HepG2 (cell line): ENCODE results near the gene POLDIP3. TPM values are rescaled to one million over a fixed set of nuclear protein-coding genes. Genes with fewer than 3 reads are reported as not detected.

Source experiments
- GATAD1 ChIP-seq: IDR thresholded peaks from 2 replicates; pipeline ENCODE4 v1.6.1; 2016; ENCODE audit warnings: missing genetic modification reagents, missing compliant biosample characterization
- KLF9 ChIP-seq: IDR thresholded peaks from 2 replicates; pipeline ENCODE4 v1.6.1; 2016; ENCODE audit warnings: low read depth
- MAF1 ChIP-seq: sonication (generic); formaldehyde crosslinking; IDR thresholded peaks from 2 replicates; pipeline ENCODE4 v1.5.0; 2020; ENCODE audit warnings: missing genetic modification reagents, borderline replicate concordance
- MXI1 ChIP-seq: IDR thresholded peaks from 3 replicates; pipeline ENCODE4 v1.6.1; 2012; ENCODE audit warnings: low read depth, low read length, inconsistent platforms, borderline replicate concordance
- SALL1 ChIP-seq: sonication (generic); formaldehyde crosslinking; IDR thresholded peaks from 2 replicates; pipeline ENCODE4 v1.8.0; 2022; ENCODE audit warnings: mild to moderate bottlenecking, missing genetic modification reagents
- SP5 ChIP-seq: IDR thresholded peaks from 2 replicates; pipeline ENCODE4 v1.6.1; 2016; ENCODE audit warnings: low read depth, borderline replicate concordance
- ZFX ChIP-seq: sonication (generic); formaldehyde crosslinking; IDR thresholded peaks from 2 replicates; pipeline ENCODE4 v1.4.0; 2020; ENCODE audit warnings: mild to moderate bottlenecking, low read depth, missing genetic modification reagents, moderate library complexity
- ZMYM4 ChIP-seq: sonication (generic); formaldehyde crosslinking; IDR thresholded peaks from 2 replicates; pipeline ENCODE4 v1.8.1; 2023; ENCODE audit warnings: mild to moderate bottlenecking, missing genetic modification reagents
- ZNF709 ChIP-seq: sonication (generic); formaldehyde crosslinking; IDR thresholded peaks from 2 replicates; pipeline ENCODE4 v1.5.0; 2020; ENCODE audit warnings: mild to moderate bottlenecking, missing genetic modification reagents
- polyA plus RNA-seq, 8 experiments: library from polyadenylated mRNA; depleted of rRNA in 3 of 8; stranded (reverse) in 7 of 8; unstranded in 1 of 8; fragments of >200 nt; fragmentation: Illumina TruSeq in 4 of 8; extraction: Trizol in 4 of 8; gene quantifications; 2 replicates each; pipeline versions ENCODE4 v1.2.1 to v1.2.3, GENCODE V29; 2011 to 2016; ENCODE audit warnings: low read depth in 4 of 8, missing spikeins in 1 of 8, mixed read lengths in 1 of 8; ENCODE audit not compliant: insufficient read depth in 1 of 8
- total RNA-seq, 5 experiments: library from RNA; depleted of rRNA; stranded (reverse); fragments of >200 nt; fragmentation: Illumina TruSeq; extraction: Trizol; gene quantifications; 2 replicates each; pipeline ENCODE4 v1.2.3, GENCODE V29; 2016; ENCODE audit warnings: low read depth in 1 of 5
- TF ChIP-seq, protein P1 (sequence below): sonication (generic); formaldehyde crosslinking; IDR thresholded peaks from 2 replicates; pipeline ENCODE4 v1.5.0; 2020; ENCODE audit warnings: missing genetic modification reagents
- TF ChIP-seq, protein P2 (sequence below): sonication (generic); formaldehyde crosslinking; IDR thresholded peaks from 2 replicates; pipeline ENCODE4 v1.8.0; 2022; ENCODE audit warnings: missing genetic modification reagents, mild to moderate bottlenecking, moderate library complexity, borderline replicate concordance

Gene POLDIP3
- total and polyA plus RNA-seq, 2 of the 13 experiments (the other 11 are each of a cell fraction or from before 2014, with no cell fraction given) = 45.8 to 47.4 TPM

- TF ChIP-seq, protein P1, sequence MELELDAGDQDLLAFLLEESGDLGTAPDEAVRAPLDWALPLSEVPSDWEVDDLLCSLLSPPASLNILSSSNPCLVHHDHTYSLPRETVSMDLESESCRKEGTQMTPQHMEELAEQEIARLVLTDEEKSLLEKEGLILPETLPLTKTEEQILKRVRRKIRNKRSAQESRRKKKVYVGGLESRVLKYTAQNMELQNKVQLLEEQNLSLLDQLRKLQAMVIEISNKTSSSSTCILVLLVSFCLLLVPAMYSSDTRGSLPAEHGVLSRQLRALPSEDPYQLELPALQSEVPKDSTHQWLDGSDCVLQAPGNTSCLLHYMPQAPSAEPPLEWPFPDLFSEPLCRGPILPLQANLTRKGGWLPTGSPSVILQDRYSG (CRISPR knock-in tag) = 0 out of 2 replicates have a peak, but pooled peaks have one; percentile 13
- TF ChIP-seq KLF9 (CRISPR knock-in tag) (no peak), ZNF709 (CRISPR knock-in tag) (peak; percentile 71; the same call in 1 of the 2 replicates), ZFX (CRISPR knock-in tag) (0 out of 2 replicates have a peak, but pooled peaks have one; percentile 64), SP5 (CRISPR knock-in tag) (peak; percentile 77; the same call in 1 of the 2 replicates), MAF1 (CRISPR knock-in tag) (peak; percentile 1; the same call in 1 of the 2 replicates), MXI1 (peak; percentile 47; the same call in 2 of the 3 replicates), SALL1 (CRISPR knock-in tag) (peak; percentile 45; the same call in 1 of the 2 replicates), ZMYM4 (peak; percentile 77; the same call in 1 of the 2 replicates), GATAD1 (CRISPR knock-in tag) (peak; percentile 91)
- TF ChIP-seq, protein P2, sequence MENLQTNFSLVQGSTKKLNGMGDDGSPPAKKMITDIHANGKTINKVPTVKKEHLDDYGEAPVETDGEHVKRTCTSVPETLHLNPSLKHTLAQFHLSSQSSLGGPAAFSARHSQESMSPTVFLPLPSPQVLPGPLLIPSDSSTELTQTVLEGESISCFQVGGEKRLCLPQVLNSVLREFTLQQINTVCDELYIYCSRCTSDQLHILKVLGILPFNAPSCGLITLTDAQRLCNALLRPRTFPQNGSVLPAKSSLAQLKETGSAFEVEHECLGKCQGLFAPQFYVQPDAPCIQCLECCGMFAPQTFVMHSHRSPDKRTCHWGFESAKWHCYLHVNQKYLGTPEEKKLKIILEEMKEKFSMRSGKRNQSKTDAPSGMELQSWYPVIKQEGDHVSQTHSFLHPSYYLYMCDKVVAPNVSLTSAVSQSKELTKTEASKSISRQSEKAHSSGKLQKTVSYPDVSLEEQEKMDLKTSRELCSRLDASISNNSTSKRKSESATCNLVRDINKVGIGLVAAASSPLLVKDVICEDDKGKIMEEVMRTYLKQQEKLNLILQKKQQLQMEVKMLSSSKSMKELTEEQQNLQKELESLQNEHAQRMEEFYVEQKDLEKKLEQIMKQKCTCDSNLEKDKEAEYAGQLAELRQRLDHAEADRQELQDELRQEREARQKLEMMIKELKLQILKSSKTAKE = no peak
Observed at GRCh38 chr22:42614312-42615091, at the start of gene POLDIP3 (continued).
